Bronchial epithelial cell (primary cell): ENCODE results near the gene NOXA1. TPM values are rescaled to one million over a fixed set of nuclear protein-coding genes. Genes with fewer than 3 reads are reported as not detected.

ENCODE experiments used
- DNase-seq: peaks from one replicate; pipeline ENCODE4 v3.0.0-alpha.2; 2010; ENCODE audit warnings: low read depth
- FAIRE-seq: peaks from 2 replicates; lab custom pipeline; 2011; peaks lifted over from hg19 to GRCh38; lab: Jason Lieb, UNC
- H3K27me3 ChIP-seq: 2 replicates; pipeline ENCODE4 v1.5.1; 2011; ENCODE audit warnings: low read length; ENCODE audit not compliant: control insufficient read depth, insufficient read depth
- H3K36me3 ChIP-seq: 2 replicates; pipeline ENCODE4 v1.5.1; 2011; ENCODE audit warnings: low read length; ENCODE audit not compliant: control insufficient read depth, insufficient read depth
- H3K4me3 ChIP-seq: 2 replicates; pipeline ENCODE4 v1.5.1; 2011; ENCODE audit warnings: mild to moderate bottlenecking, low read depth, low read length, control low read depth
- total RNA-seq: library from RNA; depleted of rRNA; stranded (reverse); fragments of >200 nt; gene quantifications from 2 replicates; pipeline ENCODE4 v1.2.1, GENCODE V29; 2014
- TF ChIP-seq, protein P1 (sequence below): IDR thresholded peaks from 2 replicates; pipeline ENCODE4 v1.5.1; 2011; ENCODE audit warnings: mild to moderate bottlenecking, moderate library complexity, low read length, control low read depth, inconsistent platforms; ENCODE audit not compliant: insufficient read depth, severe bottlenecking

NOXA1 gene
- total RNA-seq, 1 donor from 2014 or later = 0.53 TPM

- Histone ChIP-seq H3K27me3 (no peaks in the 10 kb centered on the region), H3K36me3 (no peaks in the 10 kb centered on the region), H3K4me3 (no peak overlapping the region)
- DNase-seq (no peak), FAIRE-seq (no peak)
- TF ChIP-seq, protein P1, sequence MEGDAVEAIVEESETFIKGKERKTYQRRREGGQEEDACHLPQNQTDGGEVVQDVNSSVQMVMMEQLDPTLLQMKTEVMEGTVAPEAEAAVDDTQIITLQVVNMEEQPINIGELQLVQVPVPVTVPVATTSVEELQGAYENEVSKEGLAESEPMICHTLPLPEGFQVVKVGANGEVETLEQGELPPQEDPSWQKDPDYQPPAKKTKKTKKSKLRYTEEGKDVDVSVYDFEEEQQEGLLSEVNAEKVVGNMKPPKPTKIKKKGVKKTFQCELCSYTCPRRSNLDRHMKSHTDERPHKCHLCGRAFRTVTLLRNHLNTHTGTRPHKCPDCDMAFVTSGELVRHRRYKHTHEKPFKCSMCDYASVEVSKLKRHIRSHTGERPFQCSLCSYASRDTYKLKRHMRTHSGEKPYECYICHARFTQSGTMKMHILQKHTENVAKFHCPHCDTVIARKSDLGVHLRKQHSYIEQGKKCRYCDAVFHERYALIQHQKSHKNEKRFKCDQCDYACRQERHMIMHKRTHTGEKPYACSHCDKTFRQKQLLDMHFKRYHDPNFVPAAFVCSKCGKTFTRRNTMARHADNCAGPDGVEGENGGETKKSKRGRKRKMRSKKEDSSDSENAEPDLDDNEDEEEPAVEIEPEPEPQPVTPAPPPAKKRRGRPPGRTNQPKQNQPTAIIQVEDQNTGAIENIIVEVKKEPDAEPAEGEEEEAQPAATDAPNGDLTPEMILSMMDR = no peak
Observed at GRCh38 chr9:137412431-137412830, 10.8 kb upstream of the NOXA1 start.

DNA sequence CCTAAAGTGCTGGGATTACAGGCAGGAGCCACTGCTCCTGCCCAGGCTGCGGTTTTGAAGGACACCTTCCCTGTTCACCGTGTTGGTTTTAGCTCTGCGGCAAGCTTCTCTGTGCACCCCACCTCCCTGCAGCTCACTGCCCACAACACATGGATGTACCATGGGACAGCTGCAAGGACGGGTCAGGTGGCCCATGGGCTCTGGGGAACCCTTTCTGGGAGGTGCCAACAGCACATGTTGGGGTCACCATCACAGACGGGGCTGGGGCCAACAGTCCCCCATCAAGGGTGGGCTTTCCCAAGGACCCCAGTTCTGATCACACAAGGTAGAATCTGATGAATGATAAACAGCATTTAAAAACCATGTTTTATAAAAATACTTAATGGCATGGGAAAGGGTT, 7.7 kb upstream of the NOXA1 start:
- FAIRE-seq (no peak), DNase-seq (no peak)
- Histone ChIP-seq H3K4me3 (no peak overlapping the region), H3K36me3 (no peaks in the 10 kb centered on the region), H3K27me3 (no peaks in the 10 kb centered on the region)
- TF ChIP-seq, protein P1 = no peak

DNA sequence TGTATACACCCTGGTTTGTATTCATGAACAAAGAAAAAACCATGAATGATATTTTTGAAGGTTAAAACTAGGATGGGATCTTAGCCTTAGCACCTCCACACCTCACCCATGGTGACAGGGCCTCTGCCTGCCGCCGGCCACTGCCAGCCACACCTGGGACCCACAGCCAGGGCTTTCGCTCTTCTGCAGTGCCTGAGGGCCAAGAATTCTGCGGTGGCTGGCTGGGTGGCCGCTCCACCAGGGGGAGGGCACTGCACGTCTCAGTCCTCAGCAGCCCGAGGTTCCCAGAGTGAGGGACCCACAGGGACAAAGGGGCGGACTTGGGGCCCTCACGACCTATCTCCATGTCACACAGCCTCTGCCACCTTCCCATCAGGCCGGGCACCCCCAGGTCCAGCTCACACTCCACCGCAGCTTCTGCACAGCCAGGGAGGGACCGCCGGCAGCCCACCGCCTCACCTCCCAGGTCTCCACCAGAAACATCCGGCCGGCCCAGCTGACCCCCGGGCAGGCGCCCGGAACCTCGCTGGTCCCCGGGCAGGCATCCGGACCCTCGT, 7.1 kb upstream of the NOXA1 start:
- TF ChIP-seq, protein P1 = no peak
- H3K27me3 ChIP-seq = no peaks in the 10 kb centered on the region
- no peak for DNase-seq
- no peaks in the 10 kb centered on the region for H3K36me3 ChIP-seq
- no peak for FAIRE-seq
- no peak overlapping the region for H3K4me3 ChIP-seq

DNA sequence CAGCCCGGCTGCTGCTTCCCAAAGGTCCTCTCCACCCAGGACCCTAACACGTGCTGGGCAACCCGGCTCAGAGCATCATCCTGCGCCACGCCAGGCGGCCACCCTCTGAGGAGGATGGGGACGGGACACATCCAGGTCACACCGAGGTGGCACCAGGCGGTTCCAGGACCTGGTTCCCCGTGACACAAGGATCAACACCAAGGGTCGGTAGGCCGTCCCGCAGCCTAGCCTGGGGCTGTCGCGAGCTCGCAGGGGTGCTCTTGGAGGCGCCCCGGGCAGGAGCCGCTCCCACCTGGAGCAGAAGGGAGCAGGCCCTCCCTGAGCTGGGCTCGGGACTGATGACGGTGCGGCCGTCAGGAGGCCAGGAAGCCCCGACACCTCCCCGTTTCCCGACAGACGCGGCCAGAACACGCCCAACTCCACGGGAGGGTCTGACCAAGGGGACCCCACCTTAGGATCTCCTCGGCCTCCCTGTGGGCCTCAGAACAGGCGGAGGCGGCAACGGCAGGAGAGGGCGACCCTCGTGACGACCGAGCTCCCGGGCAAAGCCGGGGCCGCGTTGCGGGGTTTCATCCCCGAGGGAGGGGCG, 6.5 kb upstream of the NOXA1 start:
- DNase-seq = no peak
- no peak for FAIRE-seq
- TF ChIP-seq, protein P1 = no peak
- Histone ChIP-seq H3K4me3 (no peak overlapping the region), H3K27me3 (no peaks in the 10 kb centered on the region), H3K36me3 (no peaks in the 10 kb centered on the region)

DNA sequence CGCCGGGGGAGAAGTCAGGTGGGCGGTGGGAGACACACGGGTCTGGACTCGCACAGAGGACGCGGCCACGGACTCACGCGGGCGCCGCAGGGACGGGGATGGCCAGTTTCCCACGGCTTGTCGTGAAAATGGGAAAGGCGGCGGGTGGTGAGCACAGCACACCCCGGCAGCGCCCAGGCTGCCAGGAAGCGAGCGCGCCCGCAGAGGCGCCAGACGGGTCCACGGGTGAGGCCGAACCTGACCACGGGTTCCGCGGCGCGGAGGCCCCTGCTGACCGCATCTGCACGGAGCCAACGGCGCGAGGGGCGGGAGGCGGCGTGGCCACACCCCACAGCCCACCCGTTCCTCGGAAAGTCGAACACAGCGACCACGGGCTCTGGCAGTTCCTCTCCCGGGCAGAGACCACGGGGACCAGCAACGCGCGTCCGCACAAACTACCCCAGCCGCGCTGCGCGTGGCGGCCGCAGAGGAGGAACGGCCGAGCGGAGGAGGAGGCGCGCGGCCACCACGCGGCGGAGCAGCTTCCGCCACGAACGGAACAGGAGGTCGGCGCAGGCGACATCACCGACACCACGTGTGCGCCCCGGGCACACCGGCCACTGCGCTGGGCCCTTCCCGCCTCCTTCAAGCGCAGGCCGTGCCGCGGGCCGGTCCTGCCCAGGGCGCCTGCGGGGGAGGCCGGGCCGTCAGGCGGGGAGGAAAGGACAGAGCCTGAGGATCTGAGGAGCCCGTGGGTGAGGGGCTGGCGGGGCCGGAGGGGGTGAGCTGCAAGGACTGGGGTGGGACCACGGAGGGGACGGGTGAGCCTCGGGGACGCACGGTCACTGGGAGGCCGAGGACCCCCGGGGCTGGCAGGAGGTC, 5.8 kb upstream of the NOXA1 start:
- no peak for FAIRE-seq
- no peak for DNase-seq
- no peaks in the 10 kb centered on the region for H3K27me3 ChIP-seq
- peak overlapping the region; percentile 15 for H3K4me3 ChIP-seq
- no peaks in the 10 kb centered on the region for H3K36me3 ChIP-seq
- TF ChIP-seq, protein P1 = no peak
